GM12878 (cell line): ENCODE results near the gene CLCN2. TPM values are rescaled to one million over a fixed set of nuclear protein-coding genes. Genes with fewer than 3 reads are reported as not detected.

Source experiments
- ATAC-seq: fragments of 200-7000 bp; cut with Tn5 transposase; 3 replicates; pipeline ENCODE4 v1.9.1; 2020; ENCODE audit warnings: mild to moderate bottlenecking, moderate library complexity
- BruUV-seq: library from RNA; stranded (reverse); fragments of 400-500 nt; replicated peaks from 2 replicates; lab custom pipeline; 2021; lab: Mats Ljungman, UMichigan
- CTCF ChIA-PET: fragments of 300-600 bp; sonication (Branson Sonifier 250); formaldehyde crosslinking; extraction: SDS; loops from one replicate; lab custom pipeline; 2021; ENCODE audit warnings: inconsistent platforms; lab: Yijun Ruan, JAX
- POLR2A ChIA-PET: fragments of 350-600 bp; formaldehyde crosslinking; extraction: SDS; loops from one replicate; lab custom pipeline; 2021; ENCODE audit warnings: inconsistent platforms; lab: Charles Lee
- RAD21 ChIA-PET: fragments of 300-600 bp; sonication (Branson Sonifier 250); formaldehyde crosslinking; loops from one replicate; lab custom pipeline; 2023; ENCODE audit warnings: antibody characterized with exemption; ENCODE audit not compliant: unreplicated experiment; lab: Charles Lee
- SMC1A ChIA-PET: fragments of 300-600 bp; sonication (Branson Sonifier 250); formaldehyde crosslinking; loops from one replicate; lab custom pipeline; 2023; ENCODE audit not compliant: unreplicated experiment, uncharacterized antibody; lab: Charles Lee
- DNase-seq: peaks from one replicate; pipeline ENCODE4 v3.0.0-alpha.2; 2011; ENCODE audit warnings: low read depth, low spot score
- FAIRE-seq: peaks from 3 replicates; lab custom pipeline; 2011; peaks lifted over from hg19 to GRCh38; lab: Jason Lieb, UNC
- H2AFZ ChIP-seq: 2 replicates; pipeline ENCODE4 v1.6.0; 2011; ENCODE audit warnings: low read depth, low read length, control low read depth; ENCODE audit not compliant: control insufficient read depth
- H3K27ac ChIP-seq: 2 replicates; pipeline ENCODE4 v1.5.1; 2011; ENCODE audit warnings: control low read depth; ENCODE audit not compliant: control insufficient read depth, insufficient read depth
- H3K27me3 ChIP-seq, 2 experiments: replicated peaks in 1 of 2; 2 replicates each; pipeline versions ENCODE4 v1.6.0 to v1.6.1; 2011; ENCODE audit warnings: low read length in 1 of 2; ENCODE audit not compliant: control insufficient read depth in 2 of 2, insufficient read depth in 2 of 2
- H3K36me3 ChIP-seq, 2 experiments: 2 replicates each; pipeline ENCODE4 v1.5.1; 2011; ENCODE audit warnings: low read length in 1 of 2; ENCODE audit not compliant: control insufficient read depth in 2 of 2, insufficient read depth in 2 of 2
- H3K4me1 ChIP-seq: 2 replicates; pipeline ENCODE4 v1.6.1; 2011; ENCODE audit warnings: mild to moderate bottlenecking, low read length, moderate library complexity, mixed read lengths; ENCODE audit not compliant: control insufficient read depth, insufficient read depth
- H3K4me2 ChIP-seq: 2 replicates; pipeline ENCODE4 v1.6.0; 2011; ENCODE audit warnings: control low read depth; ENCODE audit not compliant: control insufficient read depth, insufficient read depth
- H3K4me3 ChIP-seq: fragments of 200-600 bp; sonication (generic); 2 replicates; pipeline ENCODE4 v1.5.1; 2016
- H3K79me2 ChIP-seq: 2 replicates; pipeline ENCODE4 v1.6.0; 2011; ENCODE audit warnings: low read length; ENCODE audit not compliant: control insufficient read depth, insufficient read depth
- H3K9ac ChIP-seq: 2 replicates; pipeline ENCODE4 v1.8.0; 2011; ENCODE audit warnings: low read length, control low read depth, mixed read lengths; ENCODE audit not compliant: control insufficient read depth, insufficient read depth
- H3K9me3 ChIP-seq: replicated peaks from 3 replicates; pipeline ENCODE4 v1.5.1; 2011; ENCODE audit warnings: mild to moderate bottlenecking, low read length; ENCODE audit not compliant: control insufficient read depth, insufficient read depth
- H4K20me1 ChIP-seq: 2 replicates; pipeline ENCODE4 v1.6.0; 2011; ENCODE audit not compliant: control insufficient read depth, insufficient read depth
- CBX3 ChIP-seq: fragments of 200-600 bp; sonication (generic); IDR thresholded peaks from 2 replicates; pipeline ENCODE4 v1.6.1; 2016; ENCODE audit warnings: low read depth, borderline replicate concordance
- IRF4 ChIP-seq: IDR thresholded peaks from 2 replicates; pipeline ENCODE4 v1.6.1; 2011; ENCODE audit warnings: low read depth, low read length
- MTA2 ChIP-seq: fragments of 450-650 bp; IDR thresholded peaks from 2 replicates; pipeline ENCODE4 v1.6.1; 2016; ENCODE audit warnings: low read depth, mild to moderate bottlenecking, moderate library complexity
- PML ChIP-seq: IDR thresholded peaks from 2 replicates; pipeline ENCODE4 v1.6.1; 2012; ENCODE audit warnings: low read length, inconsistent platforms
- RCOR1 ChIP-seq: conservative IDR thresholded peaks from 2 replicates; pipeline ENCODE4 v1.6.1; 2012; ENCODE audit warnings: low read depth, low read length, improper control_type of control experiment
- WRNIP1 ChIP-seq: IDR thresholded peaks from 2 replicates; pipeline ENCODE4 v1.6.1; 2011; ENCODE audit warnings: low read depth, low read length, improper control_type of control experiment, borderline replicate concordance
- YBX1 ChIP-seq: fragments of 450-650 bp; IDR thresholded peaks from 2 replicates; pipeline ENCODE4 v1.6.1; 2016; ENCODE audit warnings: antibody characterized with exemption
- WGBS: methylation state at CpG from one replicate; pipeline ENCODE4 v1.1.6; 2016; ENCODE audit warnings: low lambda C conversion rate; ENCODE audit not compliant: insufficient replicate concordance, insufficient coverage; ENCODE audit errors: missing lambda C conversion rate; 5-methylcytosine and 5-hydroxymethylcytosine counted together
- in situ Hi-C: fragments of 300-500 bp; cut with MboI; formaldehyde crosslinking; loops from 9 replicates; pipeline ENCODE4 v1.14.3; 2018; ENCODE audit warnings: mixed read lengths
- intact Hi-C: fragments of 100-400 bp; cut with micrococcal nuclease; formaldehyde crosslinking; loops from one replicate; pipeline ENCODE4 v1.14.2; 2022; ENCODE audit not compliant: unreplicated experiment
- polyA plus RNA-seq, 11 experiments: library from polyadenylated mRNA; depleted of rRNA in 4 of 11; unstranded in 6 of 11; stranded (reverse) in 5 of 11; fragments of >200 nt; fragmentation: Nextera tagmentation in 4 of 11; fragmentation: Illumina TruSeq in 1 of 11; extraction: Ambion mirVana in 4 of 11; extraction: Trizol in 1 of 11; gene quantifications; 1 replicate in 1 of 11; 2 replicates in 10 of 11; pipeline versions ENCODE4 v1.2.1 to v1.2.3, GENCODE V29; 2011 to 2016; ENCODE audit warnings: inconsistent platforms in 2 of 11, missing spikeins in 2 of 11, low read depth in 1 of 11
- total RNA-seq, 4 experiments: library from RNA; depleted of rRNA in 3 of 4; stranded (reverse); fragments of >200 nt in 3 of 4; fragmentation: Illumina TruSeq in 1 of 4; extraction: Trizol in 1 of 4; gene quantifications; 2 replicates each; pipeline versions ENCODE4 v1.2.1 to v1.2.3, GENCODE V29; 2013 to 2021
- TF ChIP-seq, protein P1 (sequence below): IDR thresholded peaks from 2 replicates; pipeline ENCODE4 v1.6.1; 2011; ENCODE audit warnings: mild to moderate bottlenecking, low read depth, low read length, moderate library complexity; ENCODE audit not compliant: insufficient replicate concordance
- TF ChIP-seq, protein P2 (sequence below): fragments of 450-650 bp; conservative IDR thresholded peaks from 2 replicates; pipeline ENCODE4 v1.6.1; 2017; ENCODE audit warnings: mild to moderate bottlenecking, moderate library complexity
- TF ChIP-seq, protein P3 (sequence below): fragments of 450-650 bp; IDR thresholded peaks from 2 replicates; pipeline ENCODE4 v1.6.1; 2017; ENCODE audit warnings: borderline replicate concordance
- TF ChIP-seq, protein P4 (sequence below): fragments of 450-650 bp; IDR thresholded peaks from 2 replicates; pipeline ENCODE4 v1.6.1; 2018; ENCODE audit warnings: mild to moderate bottlenecking, low read depth, moderate library complexity; ENCODE audit not compliant: partially characterized antibody

The CLCN2 gene
- total and polyA plus RNA-seq, 10 of the 15 experiments (the other 5 are each of a cell fraction or from before 2014, with no cell fraction given) = 0.13 to 2.6 (median 0.85) TPM; not detected in 1

DNA sequence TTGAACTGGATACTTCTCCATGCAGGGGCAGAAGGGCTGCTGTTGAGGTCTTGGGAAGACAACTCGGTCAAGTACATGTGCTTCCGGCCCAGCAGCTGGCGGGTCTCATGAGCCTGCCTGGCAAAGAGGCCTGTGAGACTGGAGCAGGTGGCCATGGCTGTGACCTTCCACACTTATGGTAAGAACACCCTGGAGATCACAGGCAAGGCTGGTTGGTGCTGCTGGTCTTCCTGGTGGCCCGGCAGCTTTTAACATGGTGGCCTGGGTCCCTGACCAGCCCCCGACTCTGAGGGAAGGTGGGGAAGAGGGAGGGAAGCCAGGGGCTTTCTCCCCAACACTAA is 33.9 kb upstream of the CLCN2 start:
- H4K20me1 ChIP-seq = no peaks in the 10 kb centered on the region
- no peak overlapping the region for H3K4me2 ChIP-seq
- SMC1A ChIA-PET = no interaction called here
- no peak overlapping the region for H3K9ac ChIP-seq
- CTCF ChIA-PET = no interaction called here
- peaks cover 0 to 4% of the 10 kb centered on the region in 2 experiments for H3K27me3 ChIP-seq
- 34% methylated on average over 5 of the region's 5 CpGs for WGBS
- RAD21 ChIA-PET = no interaction called here
- BruUV-seq = no TSS peak
- in situ Hi-C loops (no loop called here), intact Hi-C loops (no loop called here)
- no peaks in the 10 kb centered on the region for H3K36me3 ChIP-seq
- H3K27ac ChIP-seq = no peak overlapping the region
- POLR2A ChIA-PET = no interaction called here
- DNase-seq (no peak), FAIRE-seq (no peak), ATAC-seq (no peak)
- no peak overlapping the region for H2AFZ ChIP-seq
- H3K4me1 ChIP-seq = no peaks in the 10 kb centered on the region
- no peaks in the 10 kb centered on the region for H3K79me2 ChIP-seq
- no peaks in the 10 kb centered on the region for H3K9me3 ChIP-seq
- H3K4me3 ChIP-seq = no peak overlapping the region
- no peak for TF ChIP-seq PML
- TF ChIP-seq, protein P1, sequence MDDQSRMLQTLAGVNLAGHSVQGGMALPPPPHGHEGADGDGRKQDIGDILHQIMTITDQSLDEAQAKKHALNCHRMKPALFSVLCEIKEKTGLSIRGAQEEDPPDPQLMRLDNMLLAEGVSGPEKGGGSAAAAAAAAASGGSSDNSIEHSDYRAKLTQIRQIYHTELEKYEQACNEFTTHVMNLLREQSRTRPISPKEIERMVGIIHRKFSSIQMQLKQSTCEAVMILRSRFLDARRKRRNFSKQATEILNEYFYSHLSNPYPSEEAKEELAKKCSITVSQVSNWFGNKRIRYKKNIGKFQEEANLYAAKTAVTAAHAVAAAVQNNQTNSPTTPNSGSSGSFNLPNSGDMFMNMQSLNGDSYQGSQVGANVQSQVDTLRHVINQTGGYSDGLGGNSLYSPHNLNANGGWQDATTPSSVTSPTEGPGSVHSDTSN = no peak

DNA sequence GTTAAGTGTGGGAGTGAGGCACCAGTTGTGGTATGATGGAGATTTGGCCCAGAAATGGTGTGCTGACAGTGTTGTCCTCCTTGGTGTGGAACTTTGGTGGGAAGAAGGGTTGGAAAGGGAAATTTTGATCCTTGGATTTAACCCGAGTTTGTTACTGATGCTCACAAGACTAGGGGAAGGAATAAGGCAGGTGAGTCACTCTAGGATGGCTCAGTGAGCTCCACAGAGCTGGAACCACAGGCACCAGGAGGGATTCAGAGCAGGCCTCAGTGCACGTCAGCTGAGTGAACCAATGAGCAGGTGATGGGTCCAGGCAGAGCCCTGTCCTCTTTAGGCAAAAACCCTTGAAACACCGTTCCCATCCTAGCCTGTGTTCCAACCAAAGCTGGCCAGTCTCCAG is 29.9 kb upstream of the CLCN2 start:
- H3K27me3 ChIP-seq = peaks cover 0 to 6% of the 10 kb centered on the region in 2 experiments
- ATAC-seq = no peak
- in situ Hi-C loops = no loop called here
- DNase-seq = no peak
- intact Hi-C loops = no loop called here
- no peaks in the 10 kb centered on the region for H3K4me1 ChIP-seq
- BruUV-seq = no TSS peak
- ChIA-PET SMC1A (no interaction called here), POLR2A (no interaction called here), CTCF (interaction anchor here (1.0 kb wide), 1 partner anchor 20 kb away, joined by 3 read pairs; no protein-coding TSS in a partner anchor), RAD21 (no interaction called here)
- no peak overlapping the region for H2AFZ ChIP-seq
- H3K9me3 ChIP-seq = no peaks in the 10 kb centered on the region
- WGBS = 0% methylated on average over 3 of the region's 3 CpGs
- no peak overlapping the region for H3K27ac ChIP-seq
- H3K79me2 ChIP-seq = no peaks in the 10 kb centered on the region
- no peak overlapping the region for H3K4me3 ChIP-seq
- H3K9ac ChIP-seq = no peak overlapping the region
- H4K20me1 ChIP-seq = no peaks in the 10 kb centered on the region
- FAIRE-seq = no peak
- no peaks in the 10 kb centered on the region for H3K36me3 ChIP-seq
- no peak overlapping the region for H3K4me2 ChIP-seq
- TF ChIP-seq CBX3 = no peak
- TF ChIP-seq, protein P2, sequence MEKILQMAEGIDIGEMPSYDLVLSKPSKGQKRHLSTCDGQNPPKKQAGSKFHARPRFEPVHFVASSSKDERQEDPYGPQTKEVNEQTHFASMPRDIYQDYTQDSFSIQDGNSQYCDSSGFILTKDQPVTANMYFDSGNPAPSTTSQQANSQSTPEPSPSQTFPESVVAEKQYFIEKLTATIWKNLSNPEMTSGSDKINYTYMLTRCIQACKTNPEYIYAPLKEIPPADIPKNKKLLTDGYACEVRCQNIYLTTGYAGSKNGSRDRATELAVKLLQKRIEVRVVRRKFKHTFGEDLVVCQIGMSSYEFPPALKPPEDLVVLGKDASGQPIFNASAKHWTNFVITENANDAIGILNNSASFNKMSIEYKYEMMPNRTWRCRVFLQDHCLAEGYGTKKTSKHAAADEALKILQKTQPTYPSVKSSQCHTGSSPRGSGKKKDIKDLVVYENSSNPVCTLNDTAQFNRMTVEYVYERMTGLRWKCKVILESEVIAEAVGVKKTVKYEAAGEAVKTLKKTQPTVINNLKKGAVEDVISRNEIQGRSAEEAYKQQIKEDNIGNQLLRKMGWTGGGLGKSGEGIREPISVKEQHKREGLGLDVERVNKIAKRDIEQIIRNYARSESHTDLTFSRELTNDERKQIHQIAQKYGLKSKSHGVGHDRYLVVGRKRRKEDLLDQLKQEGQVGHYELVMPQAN = no peak
- TF ChIP-seq, protein P3, sequence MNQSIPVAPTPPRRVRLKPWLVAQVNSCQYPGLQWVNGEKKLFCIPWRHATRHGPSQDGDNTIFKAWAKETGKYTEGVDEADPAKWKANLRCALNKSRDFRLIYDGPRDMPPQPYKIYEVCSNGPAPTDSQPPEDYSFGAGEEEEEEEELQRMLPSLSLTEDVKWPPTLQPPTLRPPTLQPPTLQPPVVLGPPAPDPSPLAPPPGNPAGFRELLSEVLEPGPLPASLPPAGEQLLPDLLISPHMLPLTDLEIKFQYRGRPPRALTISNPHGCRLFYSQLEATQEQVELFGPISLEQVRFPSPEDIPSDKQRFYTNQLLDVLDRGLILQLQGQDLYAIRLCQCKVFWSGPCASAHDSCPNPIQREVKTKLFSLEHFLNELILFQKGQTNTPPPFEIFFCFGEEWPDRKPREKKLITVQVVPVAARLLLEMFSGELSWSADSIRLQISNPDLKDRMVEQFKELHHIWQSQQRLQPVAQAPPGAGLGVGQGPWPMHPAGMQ = no peak
- TF ChIP-seq YBX1 = no peak
- TF ChIP-seq MTA2 = no peak
- no peak for TF ChIP-seq RCOR1
- no peak for TF ChIP-seq IRF4
- TF ChIP-seq, protein P4, sequence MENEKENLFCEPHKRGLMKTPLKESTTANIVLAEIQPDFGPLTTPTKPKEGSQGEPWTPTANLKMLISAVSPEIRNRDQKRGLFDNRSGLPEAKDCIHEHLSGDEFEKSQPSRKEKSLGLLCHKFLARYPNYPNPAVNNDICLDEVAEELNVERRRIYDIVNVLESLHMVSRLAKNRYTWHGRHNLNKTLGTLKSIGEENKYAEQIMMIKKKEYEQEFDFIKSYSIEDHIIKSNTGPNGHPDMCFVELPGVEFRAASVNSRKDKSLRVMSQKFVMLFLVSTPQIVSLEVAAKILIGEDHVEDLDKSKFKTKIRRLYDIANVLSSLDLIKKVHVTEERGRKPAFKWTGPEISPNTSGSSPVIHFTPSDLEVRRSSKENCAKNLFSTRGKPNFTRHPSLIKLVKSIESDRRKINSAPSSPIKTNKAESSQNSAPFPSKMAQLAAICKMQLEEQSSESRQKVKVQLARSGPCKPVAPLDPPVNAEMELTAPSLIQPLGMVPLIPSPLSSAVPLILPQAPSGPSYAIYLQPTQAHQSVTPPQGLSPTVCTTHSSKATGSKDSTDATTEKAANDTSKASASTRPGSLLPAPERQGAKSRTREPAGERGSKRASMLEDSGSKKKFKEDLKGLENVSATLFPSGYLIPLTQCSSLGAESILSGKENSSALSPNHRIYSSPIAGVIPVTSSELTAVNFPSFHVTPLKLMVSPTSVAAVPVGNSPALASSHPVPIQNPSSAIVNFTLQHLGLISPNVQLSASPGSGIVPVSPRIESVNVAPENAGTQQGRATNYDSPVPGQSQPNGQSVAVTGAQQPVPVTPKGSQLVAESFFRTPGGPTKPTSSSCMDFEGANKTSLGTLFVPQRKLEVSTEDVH = no peak
- no peak for TF ChIP-seq WRNIP1
